ENCODE data around the gene PPIF. TPM values are rescaled to one million over a fixed set of nuclear protein-coding genes. Genes with fewer than 3 reads are reported as not detected.

The PPIF gene
- total RNA-seq, 4 donors from 2014 or later = 39.1 to 82.1 (median 67.9) TPM

GRCh38 chr10:79340646-79341244, 6.5 kb upstream of the PPIF start:
- ATAC-seq = peak in 1 of 2 donors; percentile 47

GRCh38 chr10:79342295-79342761, 4.9 kb upstream of the PPIF start:
- Histone ChIP-seq H3K9me3 (no peaks in the 10 kb centered on the region), H3K36me3 (no peaks in the 10 kb centered on the region), H3K27ac (no peak overlapping the region), H3K4me1 (peaks cover 3 to 4% of the 10 kb centered on the region in 2 donors), H3K27me3 (no peaks in the 10 kb centered on the region), H3K4me3 (no peak overlapping the region)
- TF ChIP-seq, protein P1, sequence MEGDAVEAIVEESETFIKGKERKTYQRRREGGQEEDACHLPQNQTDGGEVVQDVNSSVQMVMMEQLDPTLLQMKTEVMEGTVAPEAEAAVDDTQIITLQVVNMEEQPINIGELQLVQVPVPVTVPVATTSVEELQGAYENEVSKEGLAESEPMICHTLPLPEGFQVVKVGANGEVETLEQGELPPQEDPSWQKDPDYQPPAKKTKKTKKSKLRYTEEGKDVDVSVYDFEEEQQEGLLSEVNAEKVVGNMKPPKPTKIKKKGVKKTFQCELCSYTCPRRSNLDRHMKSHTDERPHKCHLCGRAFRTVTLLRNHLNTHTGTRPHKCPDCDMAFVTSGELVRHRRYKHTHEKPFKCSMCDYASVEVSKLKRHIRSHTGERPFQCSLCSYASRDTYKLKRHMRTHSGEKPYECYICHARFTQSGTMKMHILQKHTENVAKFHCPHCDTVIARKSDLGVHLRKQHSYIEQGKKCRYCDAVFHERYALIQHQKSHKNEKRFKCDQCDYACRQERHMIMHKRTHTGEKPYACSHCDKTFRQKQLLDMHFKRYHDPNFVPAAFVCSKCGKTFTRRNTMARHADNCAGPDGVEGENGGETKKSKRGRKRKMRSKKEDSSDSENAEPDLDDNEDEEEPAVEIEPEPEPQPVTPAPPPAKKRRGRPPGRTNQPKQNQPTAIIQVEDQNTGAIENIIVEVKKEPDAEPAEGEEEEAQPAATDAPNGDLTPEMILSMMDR (IDR thresholded peaks at IDR 0.05 in 4 of 5, conservative IDR thresholded peaks at IDR 0.05 in 1 of 5) = no peak
- TF ChIP-seq POLR2A (IDR thresholded peaks at IDR 0.05) = no peak
- ATAC-seq = no peak
- intact Hi-C loops (cut with DNase I; ENCODE audit: low total_unique reads) (no loop called here), in situ Hi-C loops (cut with MboI; ENCODE audit: low sequenced_read_pairs in 4 of 4) (no loop called here)
- no peak for DNase-seq

More at GRCh38 chr10:79340646-79341244, 6.5 kb upstream of the PPIF start:
- Histone ChIP-seq H3K9me3 (no peaks in the 10 kb centered on the region), H3K4me1 (no peaks in the 10 kb centered on the region), H3K27me3 (no peaks in the 10 kb centered on the region), H3K36me3 (no peaks in the 10 kb centered on the region), H3K27ac (peak overlapping the region in 3 of 4 donors; percentile 35 to 54 (median 51)), H3K4me3 (no peak overlapping the region)
- TF ChIP-seq, protein P1 (IDR thresholded peaks at IDR 0.05 in 4 of 5, conservative IDR thresholded peaks at IDR 0.05 in 1 of 5) = no peak
- TF ChIP-seq POLR2A (IDR thresholded peaks at IDR 0.05) = no peak
- in situ Hi-C loops (cut with MboI; ENCODE audit: low sequenced_read_pairs in 4 of 4) = no loop called here
- intact Hi-C loops (cut with DNase I; ENCODE audit: low total_unique reads) = no loop called here
- peak in 1 of 2 donors; percentile 14 for DNase-seq

GRCh38 chr10:79342811-79343561, 4.3 kb upstream of the PPIF start:
- intact Hi-C loops (cut with DNase I; ENCODE audit: low total_unique reads) = no loop called here
- DNase-seq (peak in 1 of 2 donors; percentile 49), ATAC-seq (no peak)
- TF ChIP-seq, protein P1 (IDR thresholded peaks at IDR 0.05 in 4 of 5, conservative IDR thresholded peaks at IDR 0.05 in 1 of 5) = no peak
- TF ChIP-seq POLR2A (IDR thresholded peaks at IDR 0.05) = no peak
- no peak overlapping the region for H3K27ac ChIP-seq
- in situ Hi-C loops (cut with MboI; ENCODE audit: low sequenced_read_pairs in 4 of 4) = no loop called here
- no peak overlapping the region for H3K4me3 ChIP-seq
- no peaks in the 10 kb centered on the region for H3K9me3 ChIP-seq
- peaks cover 3 to 5% of the 10 kb centered on the region in 2 donors for H3K4me1 ChIP-seq
- H3K27me3 ChIP-seq = no peaks in the 10 kb centered on the region
- H3K36me3 ChIP-seq = no peaks in the 10 kb centered on the region

GRCh38 chr10:79344502-79345195, 2.6 kb upstream of the PPIF start:
- no peaks in the 10 kb centered on the region for H3K9me3 ChIP-seq
- DNase-seq (peak in 1 of 2 donors; percentile 8), ATAC-seq (no peak)
- H3K4me3 ChIP-seq = no peak overlapping the region
- H3K36me3 ChIP-seq = peaks cover 0 to 4% of the 10 kb centered on the region in 2 donors
- peaks cover 13 to 18% of the 10 kb centered on the region in 2 donors for H3K4me1 ChIP-seq
- in situ Hi-C loops (cut with MboI; ENCODE audit: low sequenced_read_pairs in 4 of 4) = no loop called here
- no peaks in the 10 kb centered on the region for H3K27me3 ChIP-seq
- TF ChIP-seq, protein P1 (IDR thresholded peaks at IDR 0.05 in 4 of 5, conservative IDR thresholded peaks at IDR 0.05 in 1 of 5) = no peak
- TF ChIP-seq POLR2A (IDR thresholded peaks at IDR 0.05) = no peak
- H3K27ac ChIP-seq = no peak overlapping the region
- intact Hi-C loops (cut with DNase I; ENCODE audit: low total_unique reads) = loop anchor here (5.0 kb wide), 1 partner anchor 863 kb away; the partner anchor contains the start of gene ANXA11

All from gastrocnemius medialis (tissue), 4 donors.